Heart left ventricle (tissue), 16 donors: Measurements from ENCODE around the gene KATNAL1. TPM values are rescaled to one million over a fixed set of nuclear protein-coding genes. Genes with fewer than 3 reads are reported as not detected.

Source experiments
- ATAC-seq, 4 donors: fragments of 200-7000 bp; cut with Tn5 transposase; one replicate each; pipeline ENCODE4 v1.9.1; 2020 to 2022; ENCODE audit warnings: moderate library complexity in 4 of 4, mild to moderate bottlenecking in 3 of 4, moderate number of reproducible peaks in 1 of 4
- DNase-seq, 5 donors: peaks; one replicate each; pipeline ENCODE4 v3.0.0-alpha.2; 2020
- H3K27ac ChIP-seq, 12 donors: fragments of 200-600 bp; sonication (generic) in 4 of 12; one replicate each; pipeline versions ENCODE4 v1.5.0 to v1.8.0; 2016 to 2022; ENCODE audit warnings: mild to moderate bottlenecking in 2 of 12
- H3K27me3 ChIP-seq, 9 donors: fragments of 200-600 bp; sonication (generic) in 2 of 9; one replicate each; pipeline versions ENCODE4 v1.5.1 to v1.8.0; 2016 to 2022; ENCODE audit warnings: mild to moderate bottlenecking in 3 of 9
- H3K36me3 ChIP-seq, 9 donors: fragments of 200-600 bp; sonication (generic) in 2 of 9; one replicate each; pipeline versions ENCODE4 v1.5.0 to v1.8.0; 2018 to 2022; ENCODE audit warnings: mild to moderate bottlenecking in 2 of 9
- H3K4me1 ChIP-seq, 12 donors: fragments of 200-600 bp; sonication (generic) in 4 of 12; one replicate each; pipeline versions ENCODE4 v1.5.0 to v1.8.0; 2016 to 2022; ENCODE audit warnings: mild to moderate bottlenecking in 3 of 12
- H3K4me3 ChIP-seq, 12 donors: fragments of 200-600 bp; sonication (generic) in 4 of 12; one replicate each; pipeline versions ENCODE4 v1.5.0 to v1.8.0; 2017 to 2022; ENCODE audit warnings: mild to moderate bottlenecking in 9 of 12, moderate library complexity in 4 of 12
- H3K9me3 ChIP-seq, 12 donors: fragments of 200-600 bp; sonication (generic) in 4 of 12; one replicate each; pipeline versions ENCODE4 v1.5.0 to v1.8.0; 2016 to 2022; ENCODE audit warnings: mild to moderate bottlenecking in 1 of 12
- CTCF ChIP-seq, 12 donors: fragments of 200-600 bp; sonication (generic) in 4 of 12; IDR thresholded peaks; one replicate each; pipeline versions ENCODE4 v1.5.0 to v1.8.0; 2018 to 2022; ENCODE audit warnings: antibody characterized with exemption in 12 of 12, mild to moderate bottlenecking in 5 of 12
- POLR2A ChIP-seq, 2 donors: fragments of 450-650 bp; IDR thresholded peaks; one replicate each; pipeline ENCODE4 v1.6.1; 2017; ENCODE audit warnings: antibody characterized with exemption in 2 of 2, mild to moderate bottlenecking in 2 of 2, moderate library complexity in 2 of 2
- WGBS, 4 donors: extraction: QIAGEN DNeasy Blood & Tissue Kit in 2 of 4; methylation state at CpG; one replicate each; pipeline versions ENCODE4 v1.1.5 to v1.1.7; 2013 to 2018; 5-methylcytosine and 5-hydroxymethylcytosine counted together
- intact Hi-C, 10 donors: fragments of 100-400 bp; cut with DNase I; formaldehyde crosslinking; loops; one replicate each; pipeline versions ENCODE4 v1.11.1 to v1.14.2; 2022
- polyA plus RNA-seq, 2 donors: library from polyadenylated mRNA; stranded (reverse); fragments of 200-250 nt; gene quantifications; one replicate each; pipeline ENCODE4 v1.2.3, GENCODE V29; 2013
- total RNA-seq, 9 donors: library from RNA; depleted of rRNA in 2 of 9; stranded (reverse); fragments of >200 nt in 2 of 9; fragmentation: NEBNext Ultra II Directional in 3 of 9; extraction: Animal tissue kit (Norgen Biotek cat#: 25700) in 3 of 9; gene quantifications; one replicate each; pipeline versions ENCODE4 v1.1.0 to v1.2.4, GENCODE V29; 2016 to 2023
- donor health status: ischemic (EF 13 %, LVEDD 7.1; RV severe dilation, severe dysfunction).
- donor health status: healthy with polysubstance abuse.
- donor health status: DM: no; HTN: yes; CAD: no.
- donor health status: DM: no; HTN: no; CAD: no.
- donor health status: ischemic (EF 25% LVEDD 6.9; RV normal size, moderate dysfunction).
- donor health status: ischemic (EF 25% LVEDD 5.7; RV mildly dilated, moderate dysfunction).
- donor health status: healthy.
- donor health status: DM: yes; HTN: yes; CAD: no.
- donor health status: ischemic (EF 35%, LVEDD 5.7; RV mildly dilated, moderate dysfunction).
- donor health status: nonischemic (EF 11% LVEDD 7.7; RV severe dilation, severe dysfunction).
- donor health status: DM: yes; HTN: yes; CAD: no.
- donor health status: PGD.
- donor health status: ischemic (EF 29% LVEDD 5.4; RV normal size, mild dysfunction).
- donor health status: nonischemic (EF 23%, LVEDD 6.1; RV moderate dilation, normal function).

The KATNAL1 gene
- total and polyA plus RNA-seq, 11 donors, result 4.6 to 55.3 (median 49.6) TPM

GRCh38 chr13:30323524-30323923 lies 16.2 kb upstream of the KATNAL1 start:
- DNase-seq (no peak), ATAC-seq (no peak)
- Histone ChIP-seq H3K9me3 (no peaks in the 10 kb centered on the region), H3K4me1 (peaks cover 0 to 20% (median 5%) of the 10 kb centered on the region in 12 donors), H3K27me3 (no peaks in the 10 kb centered on the region), H3K36me3 (no peaks in the 10 kb centered on the region), H3K27ac (no peak overlapping the region), H3K4me3 (no peak overlapping the region)
- no peak for TF ChIP-seq CTCF (IDR thresholded peaks at IDR 0.05)
- TF ChIP-seq POLR2A (IDR thresholded peaks at IDR 0.05), result no peak
- intact Hi-C loops, result no loop called here
- WGBS, 4 donors, result 77 to 87% (median 81%) methylated on average over 2 of the region's 2 CpGs

- Histone ChIP-seq H3K4me3 (no peak overlapping the region), H3K27me3 (no peaks in the 10 kb centered on the region), H3K9me3 (no peaks in the 10 kb centered on the region), H3K36me3 (no peaks in the 10 kb centered on the region), H3K27ac (no peak overlapping the region), H3K4me1 (peaks cover 0 to 31% (median 12%) of the 10 kb centered on the region in 12 donors)
- intact Hi-C loops, result no loop called here
- TF ChIP-seq CTCF (IDR thresholded peaks at IDR 0.05), result no peak
- no peak for TF ChIP-seq POLR2A (IDR thresholded peaks at IDR 0.05)
- ATAC-seq (no peak), DNase-seq (no peak)
- WGBS, 4 donors, result 74 to 85% (median 78%) methylated on average over 7 of the region's 7 CpGs
Measured at GRCh38 chr13:30322428-30322827, 15.1 kb upstream of the KATNAL1 start.

GRCh38 chr13:30321256-30321655 lies 13.9 kb upstream of the KATNAL1 start:
- WGBS, 4 donors, result 84 to 97% (median 90%) methylated on average over 3 of the region's 3 CpGs
- Histone ChIP-seq H3K27ac (no peak overlapping the region), H3K4me1 (peaks cover 0 to 41% (median 15%) of the 10 kb centered on the region in 12 donors), H3K9me3 (no peaks in the 10 kb centered on the region), H3K4me3 (no peak overlapping the region), H3K36me3 (no peaks in the 10 kb centered on the region), H3K27me3 (no peaks in the 10 kb centered on the region)
- no peak for ATAC-seq
- no peak for TF ChIP-seq POLR2A (IDR thresholded peaks at IDR 0.05)
- TF ChIP-seq CTCF (IDR thresholded peaks at IDR 0.05), result no peak
- DNase-seq, result no peak
- intact Hi-C loops, result no loop called here

GRCh38 chr13:30319655-30320054 lies 12.3 kb upstream of the KATNAL1 start:
- TF ChIP-seq POLR2A (IDR thresholded peaks at IDR 0.05) (no peak), CTCF (IDR thresholded peaks at IDR 0.05) (no peak)
- ATAC-seq (peak in 1 of 4 donors; percentile 17), DNase-seq (no peak)
- no peaks in the 10 kb centered on the region for H3K36me3 ChIP-seq
- H3K27ac ChIP-seq, result no peak overlapping the region
- no peaks in the 10 kb centered on the region for H3K9me3 ChIP-seq
- intact Hi-C loops, result loop anchor here in 1 of 10 donors (10.0 kb wide), 1 partner anchor 85 kb away; no protein-coding TSS in a partner anchor
- 39 to 57% (median 46%) methylated on average over 5 of the region's 5 CpGs for WGBS, 4 donors
- no peaks in the 10 kb centered on the region for H3K27me3 ChIP-seq
- no peak overlapping the region for H3K4me3 ChIP-seq
- peaks cover 0 to 50% (median 17%) of the 10 kb centered on the region in 12 donors for H3K4me1 ChIP-seq
